AG09309 (cell line): ENCODE measurements around the gene TNFRSF1A.

Experiments used
- DNase-seq: peaks from one replicate; pipeline ENCODE4 v3.0.0-alpha.2; 2010; ENCODE audit warnings: low read depth
- H3K4me3 ChIP-seq: 2 replicates; pipeline ENCODE4 v1.5.1; 2011; ENCODE audit warnings: mild to moderate bottlenecking, low read depth, low read length, moderate library complexity; ENCODE audit not compliant: control insufficient read depth
- CTCF ChIP-seq: IDR thresholded peaks from 2 replicates; pipeline ENCODE4 v1.5.1; 2011; ENCODE audit warnings: mild to moderate bottlenecking, low read depth, low read length, inconsistent platforms; ENCODE audit not compliant: insufficient read depth, control insufficient read depth; ENCODE audit errors: missing control alignments

Gene TNFRSF1A

GRCh38 chr12:6316921-6317692 is 24.8 kb downstream of the TNFRSF1A start:
- no peak for TF ChIP-seq CTCF
- DNase-seq: no peak
- H3K4me3 ChIP-seq: no peak overlapping the region

DNA sequence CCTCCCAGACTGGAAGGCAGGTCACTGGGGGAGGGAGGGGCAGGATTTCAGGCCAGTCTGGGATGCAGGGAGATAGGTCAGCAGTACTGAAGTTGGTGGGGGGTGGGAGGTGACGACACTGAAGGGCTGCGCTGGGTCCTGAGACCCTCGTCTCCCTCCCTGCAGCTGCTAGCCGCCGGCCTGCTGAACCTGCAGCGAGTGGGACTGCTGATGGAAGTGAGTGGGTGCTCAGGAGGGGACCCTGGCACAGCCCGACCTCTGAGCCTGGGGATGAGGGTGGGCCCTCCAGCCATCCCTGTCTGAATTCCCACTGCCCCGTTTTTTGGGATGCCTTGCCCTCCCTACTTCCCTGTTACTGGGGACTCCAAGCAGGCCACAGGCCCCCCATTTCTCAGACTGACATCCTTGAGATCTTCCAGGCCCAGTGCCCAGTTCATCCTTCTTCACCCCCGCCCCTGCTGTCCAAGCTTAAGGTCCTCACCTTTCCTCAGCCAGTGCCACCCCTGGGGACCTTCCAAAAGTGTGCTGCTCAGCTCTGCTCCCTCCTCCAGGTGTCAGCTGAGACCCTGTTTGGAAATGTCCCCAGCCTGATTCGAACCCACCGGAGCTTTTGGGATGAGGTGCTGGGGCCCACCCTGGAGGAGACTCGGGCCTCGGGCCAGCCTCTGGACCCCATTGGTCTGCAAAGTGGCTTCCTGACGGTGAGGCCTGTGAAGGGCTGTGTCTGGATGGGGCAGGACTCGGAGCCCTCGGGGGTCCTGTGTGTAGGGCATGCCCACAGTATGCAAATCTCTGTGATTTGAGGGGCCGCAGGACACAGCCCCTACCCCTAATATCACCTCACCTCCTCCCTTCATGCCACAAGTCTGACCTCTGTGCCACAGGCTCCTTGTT is 25.9 kb downstream of the TNFRSF1A start:
- H3K4me3 ChIP-seq: no peak overlapping the region
- TF ChIP-seq CTCF: no peak
- no peak for DNase-seq

- DNase-seq: no peak
- H3K4me3 ChIP-seq: no peak overlapping the region
- no peak for TF ChIP-seq CTCF
Measured at GRCh38 chr12:6315184-6315583, 26.7 kb downstream of the TNFRSF1A start.

GRCh38 chr12:6314776-6315175 is 27.1 kb downstream of the TNFRSF1A start:
- H3K4me3 ChIP-seq: no peak overlapping the region
- TF ChIP-seq CTCF: no peak
- no peak for DNase-seq

- DNase-seq: no peak
- TF ChIP-seq CTCF: peak; percentile 7
- no peak overlapping the region for H3K4me3 ChIP-seq
Measured at GRCh38 chr12:6313326-6313940, 28.4 kb downstream of the TNFRSF1A start.

DNA sequence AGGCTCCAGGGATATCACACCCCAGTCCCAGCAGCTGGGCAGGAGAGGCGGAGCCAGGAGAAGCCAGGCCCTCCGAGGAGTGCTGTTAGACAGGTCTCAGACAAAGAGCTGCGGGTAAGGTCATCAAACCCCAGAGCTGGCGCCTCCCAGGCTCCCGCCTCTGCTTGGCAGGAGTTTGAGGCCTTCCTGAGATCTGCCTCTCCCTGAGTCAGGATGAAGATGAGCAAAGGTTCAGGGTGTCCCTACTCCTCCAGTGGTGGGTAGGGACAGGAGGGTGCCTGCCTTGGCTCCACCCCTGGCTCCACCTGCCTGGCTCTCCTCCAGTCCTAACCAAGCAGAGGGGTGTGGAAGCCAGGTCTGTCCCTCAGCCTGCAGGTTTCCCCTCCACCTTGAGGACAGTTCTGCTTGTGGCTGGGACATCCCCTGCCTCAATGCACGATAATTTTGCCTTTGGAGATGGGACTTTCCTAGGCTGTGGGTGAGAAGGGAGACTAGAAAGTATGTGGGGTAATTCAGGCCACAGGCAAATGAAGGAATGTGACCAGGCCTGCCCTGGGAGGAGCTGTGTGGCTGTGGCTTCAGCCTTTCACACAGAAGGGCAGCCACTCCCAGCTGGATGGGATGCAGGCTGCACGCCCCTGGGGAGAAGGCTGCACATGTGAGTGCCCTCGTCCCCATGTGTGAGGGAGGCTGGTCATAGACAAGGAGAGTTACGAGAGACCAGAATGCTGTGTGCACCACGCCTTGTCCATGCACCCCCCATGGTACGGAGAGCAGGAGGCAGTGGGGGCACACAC is 29.1 kb downstream of the TNFRSF1A start:
- TF ChIP-seq CTCF: no peak
- H3K4me3 ChIP-seq: no peak overlapping the region
- no peak for DNase-seq
